ENCODE results near the gene NCKAP5.
A peak's percentile ranks its signal among the peaks of the same experiment; 100 is the strongest.

Gene NCKAP5

GRCh38 chr2:133573491-133574162, 5.4 kb upstream of the NCKAP5 start:
- no peak for DNase-seq

GRCh38 chr2:133571249-133571648, 3.0 kb upstream of the NCKAP5 start:
- no peak for DNase-seq

DNA sequence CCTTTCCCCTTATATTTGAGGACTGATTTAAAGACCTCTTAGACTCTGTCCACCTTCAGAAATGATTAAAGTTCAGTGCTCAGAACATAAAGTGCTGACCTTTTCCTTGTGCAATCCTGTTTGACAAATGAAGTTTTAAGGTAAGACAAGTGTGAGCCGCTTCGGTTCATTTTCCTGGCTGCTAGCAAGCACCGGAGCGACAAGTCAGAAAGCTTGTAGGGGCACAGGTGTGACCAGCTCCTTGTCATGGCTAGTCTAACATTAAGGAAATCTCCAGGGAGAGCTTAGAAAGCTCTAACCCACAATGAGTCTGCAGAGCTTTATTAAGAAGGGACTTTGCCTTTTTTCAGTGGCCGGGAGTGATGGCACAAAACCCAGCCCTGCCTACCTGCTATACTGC, 2.3 kb upstream of the NCKAP5 start:
- DNase-seq = no peak

- DNase-seq = no peak
Observed at GRCh38 chr2:133569286-133569830, 1.1 kb upstream of the NCKAP5 start.

- DNase-seq = peak; percentile 61
Observed at GRCh38 chr2:133568598-133568997, 335 bp upstream of the NCKAP5 start.

GRCh38 chr2:133562558-133562957, 5.7 kb downstream of the NCKAP5 start:
- no peak for DNase-seq

- DNase-seq = peak; percentile 65
Observed at GRCh38 chr2:133561045-133561852, 7.0 kb downstream of the NCKAP5 start.

DNA sequence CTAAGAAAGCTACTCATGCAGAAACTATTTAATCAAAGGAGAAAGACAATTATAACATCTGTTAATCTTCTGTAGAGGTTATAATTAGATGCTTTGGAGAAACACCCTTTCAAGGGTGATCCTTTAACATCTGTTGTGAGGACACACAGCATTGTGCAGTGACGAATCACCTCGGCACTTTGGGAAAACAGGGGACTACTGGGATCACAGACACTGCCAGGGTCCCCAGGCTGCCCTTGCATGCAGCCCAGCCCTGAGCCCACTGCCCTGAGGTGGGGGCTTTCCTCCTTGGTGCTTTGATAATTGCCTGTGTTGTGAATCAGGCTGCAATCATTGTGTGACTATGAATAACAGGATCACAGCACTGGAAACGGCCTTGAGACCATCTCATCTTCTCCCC, 10.6 kb downstream of the NCKAP5 start:
- DNase-seq = no peak

GRCh38 chr2:133553838-133554408, 14.3 kb downstream of the NCKAP5 start:
- DNase-seq = no peak

- no peak for DNase-seq
Observed at GRCh38 chr2:133553251-133553650, 15.0 kb downstream of the NCKAP5 start.

- DNase-seq = no peak
Observed at GRCh38 chr2:133552821-133553220, 15.4 kb downstream of the NCKAP5 start.

GRCh38 chr2:133541797-133542196, 26.5 kb downstream of the NCKAP5 start:
- DNase-seq = no peak

DNA sequence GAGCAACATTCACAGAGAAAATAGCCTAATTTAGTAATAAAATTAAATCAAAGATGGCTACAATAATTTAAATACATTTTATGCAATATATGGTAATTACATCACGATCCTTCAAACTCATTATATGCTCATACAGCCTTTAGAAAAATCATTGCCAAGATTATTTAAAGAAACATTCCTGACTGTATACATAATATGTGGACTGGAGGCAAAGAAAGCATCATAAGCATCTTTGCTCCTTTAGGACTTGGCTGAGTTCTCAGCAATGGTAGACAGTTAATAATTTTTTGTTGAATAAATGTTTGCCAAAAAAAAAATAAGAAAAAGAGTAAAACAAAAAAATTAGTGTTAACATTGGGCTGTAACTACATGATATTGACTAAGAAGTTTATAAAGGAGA, 26.9 kb downstream of the NCKAP5 start:
- no peak for DNase-seq

DNA sequence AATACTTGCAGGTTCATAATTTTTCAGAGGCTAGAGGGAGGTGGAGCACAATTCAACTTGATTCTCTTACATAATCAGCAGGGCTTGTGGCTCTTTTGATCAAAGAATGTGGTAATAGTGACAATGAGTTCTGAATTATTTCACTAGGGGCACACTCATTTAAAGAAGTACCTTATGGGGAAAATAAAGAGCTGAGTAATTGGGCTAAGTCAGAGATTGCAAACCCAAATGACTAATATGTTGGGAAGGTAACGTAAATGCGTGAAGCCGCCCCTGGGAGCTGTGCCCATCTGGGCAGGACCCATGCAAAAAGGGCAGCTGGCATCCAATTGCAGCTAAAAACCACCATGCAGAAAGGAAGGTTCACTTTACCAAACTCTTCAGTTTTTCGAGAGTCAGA, 35.3 kb downstream of the NCKAP5 start:
- DNase-seq = no peak

- DNase-seq = no peak
Observed at GRCh38 chr2:133531382-133531781, 36.9 kb downstream of the NCKAP5 start.

- DNase-seq = no peak
Observed at GRCh38 chr2:133530645-133531044, 37.6 kb downstream of the NCKAP5 start.

- DNase-seq = no peak
Observed at GRCh38 chr2:133526530-133527300, 41.5 kb downstream of the NCKAP5 start.

DNA sequence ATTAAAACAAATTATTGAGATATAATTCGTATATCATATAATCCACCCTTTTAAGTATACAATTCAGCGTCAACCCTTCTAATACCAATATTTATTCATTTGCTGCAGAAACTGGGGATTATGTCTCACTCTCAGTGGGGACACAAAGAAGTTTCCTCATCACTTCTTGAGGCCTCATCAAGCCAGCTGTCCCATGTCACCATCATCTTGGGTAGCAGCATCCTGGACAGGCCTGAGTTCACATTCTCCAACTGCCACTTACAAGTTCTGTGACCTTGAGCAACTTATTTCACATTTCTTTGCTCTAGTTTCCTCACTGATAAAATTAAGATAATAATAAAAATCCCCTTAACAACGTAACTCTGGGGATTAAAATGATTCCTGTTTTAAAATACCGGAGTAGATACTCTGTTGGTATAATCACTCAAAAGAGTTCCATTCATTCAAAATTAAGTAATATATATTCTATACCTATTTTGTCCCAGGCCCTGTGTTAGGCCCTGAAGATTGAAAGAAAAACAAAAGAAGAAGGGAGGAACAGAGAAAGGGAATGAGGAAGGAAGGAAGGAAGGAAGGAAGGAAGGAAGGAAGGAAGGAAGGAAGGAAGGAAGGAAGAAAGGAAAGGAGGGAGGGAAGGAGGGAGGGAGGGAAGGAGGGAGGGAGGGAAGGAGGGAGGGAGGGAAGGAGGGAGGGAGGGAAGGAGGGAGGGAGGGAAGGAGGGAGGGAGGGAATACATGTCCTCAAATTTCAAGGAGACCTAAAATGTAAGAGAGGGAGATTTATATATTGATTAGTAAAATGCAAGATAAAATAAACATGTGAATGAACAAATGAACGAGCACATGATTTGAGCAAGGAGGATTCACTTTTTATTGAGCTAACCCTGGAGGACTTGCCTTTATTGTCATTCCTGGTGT, 42.4 kb downstream of the NCKAP5 start:
- DNase-seq = no peak

DNA sequence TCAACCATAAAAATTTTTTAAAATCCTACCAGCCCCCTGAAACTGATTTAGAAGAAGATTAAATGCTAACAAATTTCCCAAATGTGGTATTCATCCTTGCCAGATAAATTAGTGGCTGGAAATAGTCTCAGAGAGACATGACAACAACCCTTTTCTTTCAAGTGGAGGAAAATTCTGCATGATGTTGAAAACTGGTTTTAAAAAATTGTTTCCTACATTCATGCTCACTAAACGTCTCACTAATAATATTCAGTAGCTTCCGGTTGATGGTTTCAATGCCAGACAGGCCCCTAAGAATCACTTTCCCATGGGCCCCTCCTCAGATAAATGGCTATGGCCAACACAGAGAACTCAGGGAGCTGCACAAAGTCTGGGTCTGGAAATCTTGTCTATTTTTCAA, 43.2 kb downstream of the NCKAP5 start:
- no peak for DNase-seq

- DNase-seq = no peak
Observed at GRCh38 chr2:133523406-133523805, 44.9 kb downstream of the NCKAP5 start.

- no peak for DNase-seq
Observed at GRCh38 chr2:133522204-133522603, 46.1 kb downstream of the NCKAP5 start.

GRCh38 chr2:133521146-133521745, 47.0 kb downstream of the NCKAP5 start:
- no peak for DNase-seq
